ENCODE data around the gene AXIN1. TPM values are rescaled to one million over a fixed set of nuclear protein-coding genes. Genes with fewer than 3 reads are reported as not detected.

The AXIN1 gene
- total and polyA plus RNA-seq, 2 donors (not counting 3 experiments of a cell fraction or from before 2014, with no cell fraction given): 8.3 to 21.9 TPM

- no peaks in the 10 kb centered on the region for H4K20me1 ChIP-seq (replicated peaks; ENCODE audit: control insufficient read depth, extremely low read depth, insufficient read depth, low read length)
- H3K4me2 ChIP-seq (ENCODE audit: insufficient read depth, low read length): no peak overlapping the region
- ChIA-PET POLR2A (interaction anchor here (0.6 kb wide), 1 partner anchor 11 kb away, joined by 4 read pairs; no protein-coding TSS in a partner anchor), CTCF (interaction anchor here (0.7 kb wide), 1 partner anchor 152 kb away, joined by 4 read pairs; no protein-coding TSS in a partner anchor)
- TF ChIP-seq JUN (IDR thresholded peaks at IDR 0.05; ENCODE audit: borderline replicate concordance, insufficient read depth, insufficient read length, low read depth): no peak
- TF ChIP-seq POLR2A (IDR thresholded peaks at IDR 0.05; ENCODE audit: low read depth, low read length): no peak
- TF ChIP-seq GATA2 (IDR thresholded peaks at IDR 0.05; ENCODE audit: insufficient read depth, insufficient read length, low read depth, low read length): no peak
- TF ChIP-seq MAX (IDR thresholded peaks at IDR 0.05; ENCODE audit: insufficient read depth, insufficient read length): no peak
- no peak for TF ChIP-seq MYC (IDR thresholded peaks at IDR 0.05; ENCODE audit: low read depth, low read length)
- TF ChIP-seq POLR2AphosphoS5 (IDR thresholded peaks at IDR 0.05; ENCODE audit: insufficient read depth, low read depth, low read length): no peak
- TF ChIP-seq EZH2 (IDR thresholded peaks at IDR 0.05; ENCODE audit: borderline replicate concordance, low read depth, low read length, severe bottlenecking): no peak
- no peak for TF ChIP-seq FOS (IDR thresholded peaks at IDR 0.05; ENCODE audit: borderline replicate concordance, insufficient read depth, low read length)
- no peak for TF ChIP-seq CTCF (IDR thresholded peaks at IDR 0.05; ENCODE audit: extremely low read depth in 1 of 2, insufficient read depth in 1 of 2, low read depth in 1 of 2, low read length in 2 of 2)
- FAIRE-seq (no peak), DNase-seq (ENCODE audit: low read depth, low spot score) (no peak)
- no peaks in the 10 kb centered on the region for H3K9me3 ChIP-seq (replicated peaks; ENCODE audit: control insufficient read depth, insufficient read depth, low read length)
- dilution Hi-C loops (cut with MboI; ENCODE audit: extremely low pct_ligation_motif_present, low sequenced_read_pairs) (no loop called here), intact Hi-C loops (cut with micrococcal nuclease) (no loop called here)
- H3K9ac ChIP-seq (replicated peaks; ENCODE audit: extremely low read depth, insufficient read depth, low read length): no peak overlapping the region
- no peaks in the 10 kb centered on the region for H3K79me2 ChIP-seq (ENCODE audit: control insufficient read depth, insufficient read depth, low read length)
- BruUV-seq (replicated peaks): no TSS peak
- H3K4me3 ChIP-seq (replicated peaks in 1 of 3; ENCODE audit: insufficient read depth in 1 of 3, low read depth in 1 of 3, low read length in 3 of 3): no peak overlapping the region
- H3K36me3 ChIP-seq (ENCODE audit: control insufficient read depth in 2 of 2, extremely low read depth in 1 of 2, insufficient read depth in 2 of 2, low read length in 2 of 2): peaks cover 0 to 2% of the 10 kb centered on the region in 2 experiments
- H2AFZ ChIP-seq (ENCODE audit: low read depth, low read length): no peak overlapping the region
- no peaks in the 10 kb centered on the region for H3K27me3 ChIP-seq (ENCODE audit: control insufficient read depth in 2 of 2, insufficient read depth in 2 of 2, low read length in 2 of 2)
- no peak overlapping the region for H3K27ac ChIP-seq (ENCODE audit: insufficient read depth, low read depth, low read length)
- H3K9me1 ChIP-seq (replicated peaks; ENCODE audit: control insufficient read depth, extremely low read depth, insufficient read depth, low read length): no peaks in the 10 kb centered on the region
- peaks cover 12% of the 10 kb centered on the region for H3K4me1 ChIP-seq (ENCODE audit: control insufficient read depth, extremely low read depth, insufficient read depth, low read length)
These were observed 103.1 kb downstream of the AXIN1 start for GRCh38 chr16:249431-249830.

Measured in endothelial cell of umbilical vein (primary cell).